Suprapubic skin (tissue), 4 donors: ENCODE measurements around the gene P3R3URF.

Experiments used
- CTCF ChIP-seq, 2 donors: fragments of 200-600 bp in 1 of 2; fragments of 450-650 bp in 1 of 2; sonication (generic) in 1 of 2; IDR thresholded peaks; one replicate each; pipeline ENCODE4 v1.5.1; 2016 to 2019; ENCODE audit warnings: antibody characterized with exemption in 2 of 2, mild to moderate bottlenecking in 1 of 2, moderate library complexity in 1 of 2
- EP300 ChIP-seq: sonication (generic); formaldehyde crosslinking; IDR thresholded peaks from one replicate; pipeline ENCODE4 v1.6.1; 2017; ENCODE audit warnings: antibody characterized with exemption
- POLR2A ChIP-seq, 2 donors: fragments of 450-650 bp; IDR thresholded peaks; one replicate each; pipeline ENCODE4 v1.6.1; 2017; ENCODE audit warnings: antibody characterized with exemption in 2 of 2, mild to moderate bottlenecking in 2 of 2, moderate library complexity in 2 of 2
- POLR2AphosphoS5 ChIP-seq, 3 donors: sonication (generic); formaldehyde crosslinking; IDR thresholded peaks; one replicate each; pipeline ENCODE4 v1.6.1; 2017; ENCODE audit warnings: antibody characterized with exemption in 3 of 3

- TF ChIP-seq CTCF (IDR thresholded peaks at IDR 0.05) (no peak), EP300 (no peak), POLR2A (IDR thresholded peaks at IDR 0.05) (no peak), POLR2AphosphoS5 (IDR thresholded peaks at IDR 0.05) (no peak)
Observed at GRCh38 chr1:46148318-46148717, 28.0 kb downstream of the P3R3URF start.
